Activated CD4-positive, alpha-beta T cell treated with anti-CD3 and anti-CD28 coated beads, Interleukin-10, Interleukin-2, amounts not matched to agents 100 ng/mL and 50 ng/mL, durations not matched to agents 16 hours and 8 hours (primary cell): ENCODE results near the gene ZBTB7A.
"Not testable (repeated sequence)": the region's sequence is repeated elsewhere in the genome, so short reads cannot be mapped to it uniquely, and the experiment has no call there.

ENCODE experiments used
- DNase-seq: peaks from one replicate; pipeline ENCODE4 v3.0.0-alpha.2; 2020

ZBTB7A gene

DNA sequence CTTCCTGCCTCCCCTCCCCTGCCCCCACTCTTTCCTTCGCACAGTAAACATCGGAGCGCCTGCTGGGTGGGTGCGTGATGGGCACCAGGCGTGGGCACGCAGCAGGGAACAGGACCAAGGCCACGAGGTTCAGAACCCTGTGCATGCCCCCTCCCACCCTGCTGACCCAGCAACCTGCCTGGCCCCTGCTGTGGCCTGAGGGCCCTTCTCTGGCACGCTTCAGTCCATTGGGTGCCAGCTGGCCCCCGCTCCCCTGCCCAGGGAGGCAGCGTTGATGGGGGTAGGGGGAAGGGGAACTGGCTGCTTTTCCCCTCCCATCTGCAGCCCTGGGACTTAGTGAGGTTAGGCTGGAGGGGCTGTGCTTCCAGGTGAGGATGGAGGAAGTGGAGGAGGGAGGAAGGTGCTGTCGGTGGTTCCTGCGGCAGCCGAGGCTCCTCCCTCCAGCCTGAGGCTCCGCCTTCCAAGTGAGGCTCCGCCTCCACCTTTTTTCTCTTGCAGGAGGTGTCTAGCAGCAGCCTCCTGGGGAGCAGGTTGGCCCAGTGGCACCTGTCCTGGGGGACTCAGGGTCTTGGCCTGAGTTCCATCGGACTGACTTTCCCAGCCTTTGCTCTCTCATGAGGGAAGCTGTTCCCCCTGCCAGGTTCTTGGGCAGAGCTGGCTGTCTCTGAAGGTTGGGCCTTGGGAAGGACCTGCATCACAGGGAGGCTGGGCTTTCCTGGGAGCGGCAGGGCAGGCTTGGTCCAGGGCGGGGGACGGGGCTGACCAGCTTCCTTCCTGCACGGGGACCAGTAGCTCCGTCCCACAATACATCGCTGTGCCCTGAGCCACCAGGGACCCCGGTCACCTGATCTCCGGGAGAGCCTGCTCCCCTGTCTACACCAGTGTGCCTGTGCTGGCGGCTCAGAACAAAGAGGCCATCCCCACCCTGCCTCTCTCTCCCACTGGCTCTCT lies 51.9 kb downstream of the ZBTB7A start:
- DNase-seq: peak; percentile 39

DNA sequence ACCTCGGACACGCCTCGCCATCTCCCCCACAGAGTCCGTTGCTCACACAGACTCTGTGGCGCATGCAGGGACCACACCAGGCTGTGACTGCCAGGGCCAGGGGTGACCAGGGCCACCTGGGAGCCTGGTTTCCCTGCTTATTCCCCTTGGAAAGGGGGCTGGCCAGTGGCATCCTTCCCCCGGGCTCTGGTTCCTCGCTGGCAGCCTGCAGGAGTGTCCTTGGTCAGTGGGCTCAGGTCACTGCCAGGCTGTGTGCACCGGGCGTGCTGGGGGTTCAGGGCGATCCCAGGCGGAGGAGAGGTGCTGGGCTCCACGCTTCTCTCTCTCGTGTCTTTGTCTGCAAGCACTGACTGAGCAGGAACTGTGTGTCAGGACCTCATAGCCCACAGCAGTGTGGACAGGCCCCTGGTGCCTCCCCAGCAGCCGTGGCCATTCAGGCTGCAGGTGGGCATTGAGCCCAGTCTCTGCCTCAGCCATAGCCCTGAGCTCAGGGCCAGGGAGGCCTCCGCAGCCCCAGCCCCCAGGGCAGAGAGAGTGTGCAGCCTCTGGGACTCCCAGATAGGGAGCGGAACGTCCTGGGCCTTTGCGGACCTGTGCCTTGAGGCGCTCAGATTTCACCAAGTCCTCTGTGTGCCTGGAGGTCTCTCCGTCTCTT lies 52.7 kb downstream of the ZBTB7A start:
- no peak for DNase-seq

DNA sequence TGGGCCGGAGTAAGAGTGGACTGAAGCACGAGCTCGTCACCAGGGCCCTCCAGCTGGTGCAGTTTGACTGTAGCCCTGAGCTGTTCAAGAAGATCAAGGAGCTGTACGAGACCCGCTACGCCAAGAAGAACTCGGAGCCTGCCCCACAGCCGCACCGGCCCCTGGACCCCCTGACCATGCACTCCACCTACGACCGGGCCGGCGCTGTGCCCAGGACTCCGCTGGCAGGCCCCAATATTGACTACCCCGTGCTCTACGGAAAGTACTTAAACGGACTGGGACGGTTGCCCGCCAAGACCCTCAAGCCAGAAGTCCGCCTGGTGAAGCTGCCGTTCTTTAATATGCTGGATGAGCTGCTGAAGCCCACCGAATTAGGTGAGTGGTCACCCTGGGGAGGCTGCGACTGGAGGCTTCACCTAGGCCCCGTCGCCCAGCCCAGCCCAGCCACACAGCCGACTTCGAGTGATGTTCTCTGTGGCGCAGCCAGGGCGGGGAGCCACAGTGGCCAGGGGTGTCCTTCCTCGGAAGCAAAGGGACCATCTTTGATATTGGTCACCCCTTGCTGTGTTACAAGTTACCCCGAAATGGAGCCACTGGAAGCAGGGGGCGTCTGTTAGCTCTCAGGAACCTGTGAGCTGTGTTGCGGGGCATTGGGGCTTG lies 53.6 kb downstream of the ZBTB7A start:
- DNase-seq: no peak

DNA sequence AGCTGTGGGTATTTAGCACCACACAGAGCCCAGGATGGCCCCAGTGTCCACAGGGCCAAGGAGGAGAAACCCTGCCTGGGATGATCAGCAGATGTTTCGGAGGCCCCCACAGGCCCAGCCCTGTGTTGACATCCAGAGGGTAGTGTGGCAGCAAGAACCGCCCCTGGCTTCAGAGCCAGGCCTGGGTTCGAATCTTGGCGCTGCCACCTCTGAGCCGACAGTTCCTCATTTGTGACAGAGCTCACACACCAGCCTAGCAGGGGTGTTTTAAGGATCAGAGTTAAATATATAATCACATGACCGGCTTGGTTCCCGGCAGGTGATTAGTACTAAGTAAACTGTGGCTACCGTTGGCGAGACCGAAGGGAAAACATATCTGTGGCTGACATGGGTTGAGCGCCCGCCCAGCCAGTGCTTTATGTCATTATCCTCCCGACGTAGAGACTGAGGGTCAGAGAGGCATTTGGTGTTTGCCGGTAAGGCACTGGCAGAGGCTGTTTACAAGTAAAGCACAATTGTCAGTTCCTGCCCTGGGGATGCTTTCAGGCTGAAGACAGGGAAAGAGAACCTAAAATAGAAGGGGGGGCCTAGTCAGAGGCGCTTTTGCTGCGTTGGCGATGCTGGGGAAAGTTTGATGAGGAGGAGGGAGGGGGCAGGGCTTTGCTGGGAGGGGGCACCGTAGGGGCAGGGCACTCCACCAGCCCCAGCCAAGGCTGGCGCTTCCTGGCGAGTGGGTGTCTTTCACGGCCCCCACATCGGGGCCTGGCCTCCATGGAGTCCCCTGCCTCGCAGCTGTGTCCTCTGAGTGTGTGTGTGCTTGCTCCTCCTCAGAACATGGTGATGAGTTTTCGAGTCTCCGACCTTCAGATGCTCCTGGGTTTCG lies 54.4 kb downstream of the ZBTB7A start:
- no peak for DNase-seq

- DNase-seq: not testable (repeated sequence)
Measured at GRCh38 chr19:4011430-4011829, 55.3 kb downstream of the ZBTB7A start.

- no peak for DNase-seq
Measured at GRCh38 chr19:4010808-4011110, 55.9 kb downstream of the ZBTB7A start.

- no peak for DNase-seq
Measured at GRCh38 chr19:4009990-4010807, 56.5 kb downstream of the ZBTB7A start.

GRCh38 chr19:4007836-4008539 lies 58.7 kb downstream of the ZBTB7A start:
- DNase-seq: peak; percentile 22

GRCh38 chr19:4007021-4007835 lies 59.5 kb downstream of the ZBTB7A start, which contains the start of gene PIAS4:
Gene PIAS4, plus strand, starts transcription at chr19:4007736. Its CDS starts 25 bp downstream, at chr19:4007761.
- DNase-seq: peak; percentile 97

- DNase-seq: not testable (repeated sequence)
Measured at GRCh38 chr19:4005436-4005835, 61.3 kb downstream of the ZBTB7A start.

- DNase-seq: not testable (repeated sequence)
Measured at GRCh38 chr19:4000798-4001197, 65.9 kb downstream of the ZBTB7A start.

GRCh38 chr19:3998667-3999412 lies 67.9 kb downstream of the ZBTB7A start:
- DNase-seq: not testable (repeated sequence)

GRCh38 chr19:3995607-3996006 lies 71.1 kb downstream of the ZBTB7A start:
- no peak for DNase-seq
